Glomerular visceral epithelial cell (primary cell): ENCODE measurements around the gene CAPN10.

Experiments used
- DNase-seq: peaks from one replicate; pipeline ENCODE4 v3.0.0-alpha.2; 2016; ENCODE audit errors: extremely low spot score

Gene CAPN10

GRCh38 chr2:240622531-240623235 is 36.1 kb downstream of the CAPN10 start:
- no peak for DNase-seq

- DNase-seq: no peak
Measured at GRCh38 chr2:240623531-240624010, 37.0 kb downstream of the CAPN10 start.

- no peak for DNase-seq
Measured at GRCh38 chr2:240624011-240624949, 37.7 kb downstream of the CAPN10 start.

GRCh38 chr2:240624950-240625621 is 38.6 kb downstream of the CAPN10 start, which contains the start of gene GPR35:
Gene GPR35, plus strand, starts transcription at chr2:240625480. Its CDS starts 4,473 bp downstream, at chr2:240629953.
- peak; percentile 96 for DNase-seq

GRCh38 chr2:240626531-240627300 is 40.2 kb downstream of the CAPN10 start:
- DNase-seq: no peak

- DNase-seq: no peak
Measured at GRCh38 chr2:240627736-240628506, 41.4 kb downstream of the CAPN10 start.

- DNase-seq: no peak
Measured at GRCh38 chr2:240628507-240628807, 41.9 kb downstream of the CAPN10 start.

GRCh38 chr2:240628808-240629618 is 42.5 kb downstream of the CAPN10 start:
- DNase-seq: no peak

GRCh38 chr2:240629619-240629967 is 43.1 kb downstream of the CAPN10 start:
- no peak for DNase-seq

GRCh38 chr2:240629968-240630770 is 43.6 kb downstream of the CAPN10 start:
- DNase-seq: no peak

GRCh38 chr2:240630771-240631547 is 44.4 kb downstream of the CAPN10 start:
- no peak for DNase-seq

- no peak for DNase-seq
Measured at GRCh38 chr2:240631548-240632305, 45.2 kb downstream of the CAPN10 start.

- DNase-seq: no peak
Measured at GRCh38 chr2:240632306-240632721, 45.8 kb downstream of the CAPN10 start.

- DNase-seq: no peak
Measured at GRCh38 chr2:240635121-240635997, 48.8 kb downstream of the CAPN10 start.

GRCh38 chr2:240635998-240636547 is 49.5 kb downstream of the CAPN10 start:
- no peak for DNase-seq

GRCh38 chr2:240636563-240637115 is 50.1 kb downstream of the CAPN10 start:
- DNase-seq: no peak
